Activated T-helper 17 cell treated with anti-CD3 and anti-CD28 coated beads, Interleukin-2, amount 50 U/mL, for 72 hours (primary cell): Measurements from ENCODE around the gene GOSR2. TPM values are rescaled to one million over a fixed set of nuclear protein-coding genes. Genes with fewer than 3 reads are reported as not detected.
"Not testable (repeated sequence)": the region's sequence is repeated elsewhere in the genome, so short reads cannot be mapped to it uniquely, and the experiment has no call there.

ENCODE experiments used
- ATAC-seq: fragments of 150-1000 bp; cut with Tn5 transposase; replicated peaks from 2 replicates; pipeline ENCODE4 v1.10.0; 2021; ENCODE audit warnings: mild to moderate bottlenecking, moderate library complexity
- H3K27ac Mint-ChIP-seq: one replicate; pipeline ENCODE4 v1.8.0; 2022; ENCODE audit warnings: mixed read lengths
- H3K27me3 Mint-ChIP-seq: one replicate; pipeline ENCODE4 v1.8.0; 2022; ENCODE audit warnings: mixed read lengths
- H3K36me3 Mint-ChIP-seq: one replicate; pipeline ENCODE4 v1.8.0; 2022; ENCODE audit warnings: low read depth, mild to moderate bottlenecking, mixed read lengths
- H3K4me1 Mint-ChIP-seq: one replicate; pipeline ENCODE4 v1.8.0; 2022; ENCODE audit warnings: mixed read lengths
- H3K4me3 Mint-ChIP-seq: one replicate; pipeline ENCODE4 v1.8.0; 2022; ENCODE audit warnings: mild to moderate bottlenecking, mixed read lengths
- H3K9me3 Mint-ChIP-seq: one replicate; pipeline ENCODE4 v1.8.0; 2022; ENCODE audit warnings: mixed read lengths
- total RNA-seq, 2 donors: library from RNA; stranded (reverse); gene quantifications; one replicate each; pipeline ENCODE4 v1.2.3, GENCODE V29; 2022

GOSR2 gene
- total RNA-seq, 2 donors from 2014 or later = 45.8 to 53.7 TPM

DNA sequence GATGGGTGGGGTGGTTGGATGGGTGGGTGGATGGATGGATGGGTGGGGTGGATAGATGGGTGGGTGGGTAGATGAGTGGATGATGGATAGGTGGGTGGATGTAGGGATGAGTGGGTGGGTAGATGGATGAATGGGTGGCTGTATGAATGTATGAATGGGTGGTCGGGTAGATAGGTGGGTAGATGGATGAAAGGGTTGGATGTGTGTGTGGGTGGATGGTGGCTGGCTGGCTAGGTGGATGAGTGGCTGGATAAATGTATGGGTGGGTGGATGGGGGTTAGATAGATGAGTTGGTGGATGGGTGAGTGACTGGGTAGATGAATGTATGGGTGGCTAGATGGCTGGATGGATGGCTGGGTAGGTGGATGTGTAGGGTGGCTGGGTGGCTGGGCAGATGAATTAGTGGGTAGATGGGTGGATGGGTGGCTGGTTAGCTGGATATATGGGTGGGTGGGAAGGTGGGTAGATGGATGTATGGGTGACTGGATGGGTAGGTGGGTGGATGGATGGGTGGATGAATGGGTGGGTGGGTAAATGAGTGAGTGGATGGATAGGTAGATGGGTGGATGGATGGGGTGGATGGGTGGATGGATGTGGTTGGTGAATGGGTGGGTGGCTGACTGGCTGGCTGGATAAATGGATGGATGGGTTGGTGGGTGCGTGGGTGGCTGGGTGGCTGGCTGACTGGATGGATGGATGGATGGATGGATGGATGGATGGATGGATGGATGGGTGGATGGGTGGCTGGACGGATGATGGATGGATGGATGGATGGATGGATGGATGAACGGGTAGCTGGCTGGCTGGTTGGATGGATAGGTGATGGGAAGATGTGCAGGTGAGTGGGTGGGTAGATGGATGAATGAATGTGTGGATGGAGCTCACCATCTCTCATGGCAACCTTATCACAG lies 18.9 kb upstream of the GOSR2 start:
- H3K27ac Mint-ChIP-seq = no peak overlapping the region
- no peak for ATAC-seq
- no peaks in the 10 kb centered on the region for H3K4me1 Mint-ChIP-seq
- H3K4me3 Mint-ChIP-seq = no peak overlapping the region
- no peaks in the 10 kb centered on the region for H3K36me3 Mint-ChIP-seq
- peaks cover 14% of the 10 kb centered on the region for H3K27me3 Mint-ChIP-seq
- H3K9me3 Mint-ChIP-seq = no peaks in the 10 kb centered on the region

GRCh38 chr17:46908068-46908737 lies 14.8 kb upstream of the GOSR2 start:
- no peak overlapping the region for H3K4me3 Mint-ChIP-seq
- H3K27ac Mint-ChIP-seq = no peak overlapping the region
- ATAC-seq = no peak
- no peaks in the 10 kb centered on the region for H3K9me3 Mint-ChIP-seq
- no peaks in the 10 kb centered on the region for H3K36me3 Mint-ChIP-seq
- peaks cover 21% of the 10 kb centered on the region for H3K27me3 Mint-ChIP-seq
- no peaks in the 10 kb centered on the region for H3K4me1 Mint-ChIP-seq

DNA sequence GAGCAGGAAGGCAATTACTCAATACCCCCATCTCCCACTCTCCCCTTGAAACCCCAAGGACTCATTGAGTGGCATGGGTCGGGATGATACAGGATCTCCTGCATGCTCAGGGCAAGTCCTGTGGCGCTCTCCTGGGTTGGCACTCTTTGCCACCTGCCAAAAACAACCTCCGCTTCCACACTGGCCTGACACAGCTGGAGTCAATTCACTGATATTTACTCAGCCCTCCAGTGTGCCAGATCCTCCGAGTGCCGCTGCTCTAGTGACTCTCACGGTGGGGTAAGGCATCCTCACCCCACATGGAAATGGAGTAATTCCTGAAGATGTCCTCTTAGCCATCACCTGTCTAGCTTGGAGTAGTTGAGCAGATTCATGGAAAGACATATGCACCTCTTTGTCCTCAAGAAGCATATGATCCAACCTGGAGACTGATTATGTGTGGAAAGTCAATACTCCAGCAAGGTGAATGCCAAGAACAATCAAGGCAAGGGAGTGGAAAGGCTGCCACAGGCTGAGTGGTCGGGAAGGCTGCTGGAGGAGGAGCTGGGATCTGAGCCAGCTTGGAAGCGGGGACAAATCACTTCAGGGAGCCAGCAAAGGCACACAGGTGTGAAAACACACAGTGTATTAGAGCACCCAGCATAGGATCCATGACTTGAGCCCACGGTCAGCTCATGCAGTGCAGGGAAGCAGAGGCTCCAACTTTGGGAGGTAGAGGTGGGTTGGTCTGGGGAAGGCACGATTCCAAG lies 12.6 kb upstream of the GOSR2 start:
- no peak for ATAC-seq
- Mint-ChIP-seq H3K4me3 (no peak overlapping the region), H3K9me3 (no peaks in the 10 kb centered on the region), H3K4me1 (no peaks in the 10 kb centered on the region), H3K27ac (no peak overlapping the region), H3K36me3 (no peaks in the 10 kb centered on the region), H3K27me3 (peaks cover 12% of the 10 kb centered on the region)

GRCh38 chr17:46911311-46911710 lies 11.6 kb upstream of the GOSR2 start:
- Mint-ChIP-seq H3K4me3 (no peak overlapping the region), H3K4me1 (no peaks in the 10 kb centered on the region), H3K27me3 (peaks cover 12% of the 10 kb centered on the region), H3K27ac (no peak overlapping the region), H3K36me3 (no peaks in the 10 kb centered on the region), H3K9me3 (no peaks in the 10 kb centered on the region)
- ATAC-seq = no peak

DNA sequence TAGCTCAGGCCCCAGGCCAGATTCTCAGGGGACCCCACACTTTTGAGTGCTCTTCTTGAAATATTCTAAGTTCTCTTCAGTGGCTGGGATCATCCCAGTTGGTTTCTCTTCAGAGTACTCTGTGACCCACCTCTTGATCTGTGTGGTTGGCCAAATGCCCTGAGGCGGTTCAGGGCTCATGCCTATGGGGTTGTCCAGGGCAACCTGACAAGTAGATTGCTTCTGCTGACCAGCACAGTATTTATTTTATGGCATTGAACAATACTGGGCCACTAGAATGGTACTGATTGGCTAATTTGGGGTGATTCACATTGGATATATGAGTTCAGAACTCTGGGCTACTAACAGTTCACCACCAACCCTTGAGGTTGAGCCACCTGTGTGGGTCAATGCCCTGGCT lies 7.4 kb upstream of the GOSR2 start:
- Mint-ChIP-seq H3K4me1 (no peaks in the 10 kb centered on the region), H3K9me3 (no peaks in the 10 kb centered on the region)

DNA sequence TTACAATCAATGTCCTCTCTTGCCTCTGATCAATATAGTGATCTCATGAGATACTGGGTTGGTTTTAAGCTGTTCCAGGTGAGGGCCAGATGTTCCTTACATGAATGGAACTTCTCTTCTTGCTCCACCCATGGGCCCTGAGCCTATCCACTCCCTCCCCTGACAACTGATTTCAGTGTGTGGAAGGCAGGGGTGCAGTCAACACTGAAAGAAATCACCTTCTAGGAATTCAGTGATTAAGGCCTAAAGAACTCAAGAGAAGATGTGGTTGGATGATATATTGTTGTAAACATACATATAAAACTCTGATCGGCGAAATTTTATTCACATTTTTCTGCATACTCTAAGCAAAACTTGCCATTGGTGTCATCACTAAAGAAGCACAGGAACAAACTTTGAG lies 6.7 kb upstream of the GOSR2 start:
- ATAC-seq = no peak
- H3K27ac Mint-ChIP-seq = no peak overlapping the region
- H3K4me1 Mint-ChIP-seq = no peaks in the 10 kb centered on the region
- no peak overlapping the region for H3K4me3 Mint-ChIP-seq
- peaks cover 3% of the 10 kb centered on the region for H3K27me3 Mint-ChIP-seq
- no peaks in the 10 kb centered on the region for H3K36me3 Mint-ChIP-seq
- no peaks in the 10 kb centered on the region for H3K9me3 Mint-ChIP-seq

More for the DNA sequence above, 7.4 kb upstream of the GOSR2 start:
- no peak overlapping the region for H3K4me3 Mint-ChIP-seq
- ATAC-seq = no peak
- no peak overlapping the region for H3K27ac Mint-ChIP-seq
- H3K36me3 Mint-ChIP-seq = no peaks in the 10 kb centered on the region
- H3K27me3 Mint-ChIP-seq = peaks cover 6% of the 10 kb centered on the region

DNA sequence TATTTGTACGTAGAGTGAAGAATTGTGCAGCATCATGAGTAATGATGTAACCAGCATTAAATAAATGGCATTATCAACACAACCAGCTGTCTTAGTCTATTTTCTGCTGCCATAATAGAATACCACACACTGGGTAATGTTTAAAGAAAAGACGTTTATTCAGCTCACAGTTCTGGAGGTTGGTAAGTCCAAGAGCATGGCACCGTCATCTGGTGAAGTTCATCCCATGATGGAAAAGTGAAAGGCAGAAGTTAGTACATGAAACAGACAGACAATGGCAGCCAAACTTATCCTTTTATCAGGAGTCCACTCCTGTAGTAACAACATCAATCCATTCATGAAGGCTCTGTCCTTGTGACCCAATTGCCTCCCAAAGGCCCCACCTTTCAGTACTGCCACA lies 6.3 kb upstream of the GOSR2 start:
- Mint-ChIP-seq H3K4me1 (no peaks in the 10 kb centered on the region), H3K4me3 (no peak overlapping the region), H3K9me3 (no peaks in the 10 kb centered on the region), H3K27me3 (peaks cover 3% of the 10 kb centered on the region), H3K27ac (no peak overlapping the region), H3K36me3 (no peaks in the 10 kb centered on the region)
- no peak for ATAC-seq

- Mint-ChIP-seq H3K4me1 (no peaks in the 10 kb centered on the region), H3K27me3 (peaks cover under 1% of the 10 kb centered on the region), H3K27ac (no peak overlapping the region), H3K36me3 (no peaks in the 10 kb centered on the region), H3K4me3 (no peak overlapping the region), H3K9me3 (no peaks in the 10 kb centered on the region)
- ATAC-seq = no peak
Observed at GRCh38 chr17:46917041-46917440, 5.9 kb upstream of the GOSR2 start.

DNA sequence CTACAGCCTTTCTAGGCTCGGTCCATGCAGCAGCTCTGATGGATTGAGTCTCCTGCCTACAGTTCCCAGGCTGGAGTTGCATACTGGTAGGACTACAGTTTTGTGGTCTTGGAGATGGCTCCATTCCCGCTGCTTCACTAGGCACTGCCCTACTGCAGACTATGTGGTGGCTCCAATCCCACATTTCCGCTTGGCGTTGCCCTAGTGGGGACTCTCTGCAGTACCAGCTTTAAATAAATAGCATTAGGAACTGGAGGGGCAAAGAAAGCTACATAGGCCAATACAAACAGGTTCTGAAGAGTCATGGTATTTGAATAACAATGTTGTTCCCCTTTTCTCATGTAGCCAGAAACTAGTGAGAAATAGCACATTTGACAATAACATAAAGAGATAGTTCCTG lies 5.4 kb upstream of the GOSR2 start:
- Mint-ChIP-seq H3K27ac (no peak overlapping the region), H3K4me3 (no peak overlapping the region), H3K9me3 (no peaks in the 10 kb centered on the region), H3K4me1 (no peaks in the 10 kb centered on the region), H3K36me3 (no peaks in the 10 kb centered on the region), H3K27me3 (no peaks in the 10 kb centered on the region)
- ATAC-seq = no peak

DNA sequence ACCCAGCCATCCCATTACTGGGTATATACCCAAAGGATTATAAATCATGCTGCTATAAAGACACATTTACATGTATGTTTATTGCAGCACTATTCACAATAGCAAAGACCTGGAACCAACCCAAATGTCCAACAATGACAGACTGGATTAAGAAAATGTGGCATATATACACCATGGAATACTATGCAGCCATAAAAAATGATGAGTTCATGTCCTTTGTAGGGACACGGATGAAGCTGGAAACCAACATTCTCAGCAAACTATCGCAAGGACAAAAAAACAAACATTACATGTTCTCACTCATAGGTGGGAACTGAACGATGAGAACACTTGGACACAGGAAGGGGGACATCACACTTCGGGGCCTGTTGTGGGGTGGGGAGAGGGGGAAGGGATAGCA lies 998 bp upstream of the GOSR2 start:
- H3K9me3 Mint-ChIP-seq, H3K27me3 Mint-ChIP-seq, ATAC-seq: not testable (repeated sequence)
- Mint-ChIP-seq H3K4me3 (peak overlapping the region; percentile 96), H3K27ac (peak overlapping the region; percentile 100), H3K36me3 (peaks cover 18% of the 10 kb centered on the region), H3K4me1 (peaks cover 28% of the 10 kb centered on the region)

DNA sequence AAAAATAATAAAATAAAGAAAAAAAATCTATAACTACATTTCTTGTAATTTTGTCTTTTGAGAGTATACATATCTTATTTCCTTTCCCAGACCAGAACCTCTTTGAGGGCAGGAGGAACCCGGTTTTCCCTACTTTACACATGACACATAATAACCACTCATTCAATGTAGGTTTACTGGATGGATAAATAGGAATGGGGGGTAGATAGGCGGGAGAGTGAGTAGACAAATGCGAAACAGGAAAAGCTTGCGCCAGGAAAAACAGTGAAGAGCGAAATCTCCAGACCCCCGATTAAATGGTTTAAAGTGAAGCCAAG lies 515 bp upstream of the GOSR2 start:
- H3K4me3 Mint-ChIP-seq = peak overlapping the region; percentile 96
- peaks cover 33% of the 10 kb centered on the region for H3K4me1 Mint-ChIP-seq
- ATAC-seq = peak; percentile 18

GRCh38 chr17:46925185-46925868 lies 2.4 kb downstream of the GOSR2 start:
- H3K36me3 Mint-ChIP-seq = peaks cover 47% of the 10 kb centered on the region
- H3K4me3 Mint-ChIP-seq = peak overlapping the region; percentile 96
- H3K9me3 Mint-ChIP-seq = no peaks in the 10 kb centered on the region
- peak overlapping the region; percentile 62 for H3K27ac Mint-ChIP-seq
- peaks cover 45% of the 10 kb centered on the region for H3K4me1 Mint-ChIP-seq
- ATAC-seq = no peak
- H3K27me3 Mint-ChIP-seq = no peaks in the 10 kb centered on the region

More for the DNA sequence above, 515 bp upstream of the GOSR2 start:
- H3K27me3 Mint-ChIP-seq = no peaks in the 10 kb centered on the region
- peaks cover 23% of the 10 kb centered on the region for H3K36me3 Mint-ChIP-seq
- no peaks in the 10 kb centered on the region for H3K9me3 Mint-ChIP-seq
- H3K27ac Mint-ChIP-seq = peak overlapping the region; percentile 100

GRCh38 chr17:46928467-46929261 lies 5.7 kb downstream of the GOSR2 start:
- H3K27me3 Mint-ChIP-seq = no peaks in the 10 kb centered on the region
- H3K4me3 Mint-ChIP-seq = no peak overlapping the region
- no peaks in the 10 kb centered on the region for H3K9me3 Mint-ChIP-seq
- peaks cover 73% of the 10 kb centered on the region for H3K36me3 Mint-ChIP-seq
- no peak for ATAC-seq
- H3K27ac Mint-ChIP-seq = no peak overlapping the region
- peaks cover 45% of the 10 kb centered on the region for H3K4me1 Mint-ChIP-seq

DNA sequence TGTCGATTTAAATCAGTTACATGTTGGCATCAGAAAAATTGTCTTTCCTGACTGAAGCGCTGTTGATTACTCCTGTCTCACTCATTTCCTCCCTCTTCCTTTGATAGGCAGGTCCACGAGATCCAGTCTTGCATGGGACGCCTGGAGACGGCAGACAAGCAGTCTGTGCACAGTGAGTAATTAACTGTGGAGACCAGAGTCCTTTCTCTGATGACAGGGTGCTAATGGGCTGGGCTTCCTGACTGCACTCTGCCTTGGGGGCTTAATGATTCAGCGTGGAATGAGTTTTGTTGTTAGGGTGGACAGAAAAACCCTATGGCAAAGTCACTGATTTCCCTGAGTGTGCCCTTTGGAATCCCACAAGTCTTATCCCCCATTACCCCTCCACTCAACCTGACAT lies 6.5 kb downstream of the GOSR2 start:
- H3K27me3 Mint-ChIP-seq = no peaks in the 10 kb centered on the region
- H3K9me3 Mint-ChIP-seq = no peaks in the 10 kb centered on the region
- H3K4me3 Mint-ChIP-seq = no peak overlapping the region
- no peak for ATAC-seq
- H3K36me3 Mint-ChIP-seq = peaks cover 80% of the 10 kb centered on the region
- H3K4me1 Mint-ChIP-seq = peaks cover 39% of the 10 kb centered on the region
- no peak overlapping the region for H3K27ac Mint-ChIP-seq
